ENCODE results near the gene SPIRE1. TPM values are rescaled to one million over a fixed set of nuclear protein-coding genes. Genes with fewer than 3 reads are reported as not detected.

Gene SPIRE1
- total RNA-seq, 1 donor from 2014 or later = 47.0 TPM

- Mint-ChIP-seq H3K9me3 (ENCODE audit: unreplicated experiment) (no peaks in the 10 kb centered on the region), H3K4me3 (ENCODE audit: unreplicated experiment) (no peak overlapping the region), H3K4me1 (ENCODE audit: unreplicated experiment) (no peaks in the 10 kb centered on the region), H3K27me3 (ENCODE audit: unreplicated experiment) (no peaks in the 10 kb centered on the region), H3K27ac (ENCODE audit: unreplicated experiment) (no peak overlapping the region), H3K36me3 (ENCODE audit: unreplicated experiment) (peaks cover 10% of the 10 kb centered on the region)
- DNase-seq (ENCODE audit: extremely low spot score, unreplicated experiment) = no peak
- TF ChIP-seq CTCF (IDR thresholded peaks at IDR 0.05) = no peak
Observed at GRCh38 chr18:12434541-12434929, 223.4 kb downstream of the SPIRE1 start.

- Mint-ChIP-seq H3K36me3 (ENCODE audit: unreplicated experiment) (peaks cover 10% of the 10 kb centered on the region), H3K27ac (ENCODE audit: unreplicated experiment) (no peak overlapping the region), H3K9me3 (ENCODE audit: unreplicated experiment) (no peaks in the 10 kb centered on the region), H3K4me3 (ENCODE audit: unreplicated experiment) (no peak overlapping the region), H3K4me1 (ENCODE audit: unreplicated experiment) (no peaks in the 10 kb centered on the region), H3K27me3 (ENCODE audit: unreplicated experiment) (no peaks in the 10 kb centered on the region)
- no peak for DNase-seq (ENCODE audit: extremely low spot score, unreplicated experiment)
- TF ChIP-seq CTCF (IDR thresholded peaks at IDR 0.05) = no peak
Observed at GRCh38 chr18:12433829-12434540, 223.9 kb downstream of the SPIRE1 start.

- Mint-ChIP-seq H3K9me3 (ENCODE audit: unreplicated experiment) (no peaks in the 10 kb centered on the region), H3K27ac (ENCODE audit: unreplicated experiment) (no peak overlapping the region), H3K4me3 (ENCODE audit: unreplicated experiment) (no peak overlapping the region)
Observed at GRCh38 chr18:12432881-12433280, 225.0 kb downstream of the SPIRE1 start.

GRCh38 chr18:12432196-12432595 is 225.7 kb downstream of the SPIRE1 start:
- Mint-ChIP-seq H3K27me3 (ENCODE audit: unreplicated experiment) (no peaks in the 10 kb centered on the region), H3K4me1 (ENCODE audit: unreplicated experiment) (no peaks in the 10 kb centered on the region), H3K9me3 (ENCODE audit: unreplicated experiment) (no peaks in the 10 kb centered on the region), H3K36me3 (ENCODE audit: unreplicated experiment) (peaks cover 12% of the 10 kb centered on the region), H3K4me3 (ENCODE audit: unreplicated experiment) (no peak overlapping the region), H3K27ac (ENCODE audit: unreplicated experiment) (no peak overlapping the region)
- no peak for DNase-seq (ENCODE audit: extremely low spot score, unreplicated experiment)
- no peak for TF ChIP-seq CTCF (IDR thresholded peaks at IDR 0.05)

More at GRCh38 chr18:12432881-12433280, 225.0 kb downstream of the SPIRE1 start:
- Mint-ChIP-seq H3K36me3 (ENCODE audit: unreplicated experiment) (peaks cover 12% of the 10 kb centered on the region), H3K27me3 (ENCODE audit: unreplicated experiment) (no peaks in the 10 kb centered on the region), H3K4me1 (ENCODE audit: unreplicated experiment) (no peaks in the 10 kb centered on the region)
- no peak for TF ChIP-seq CTCF (IDR thresholded peaks at IDR 0.05)
- DNase-seq (ENCODE audit: extremely low spot score, unreplicated experiment) = no peak

GRCh38 chr18:12431561-12431960 is 226.3 kb downstream of the SPIRE1 start:
- Mint-ChIP-seq H3K27ac (ENCODE audit: unreplicated experiment) (no peak overlapping the region), H3K36me3 (ENCODE audit: unreplicated experiment) (peaks cover 12% of the 10 kb centered on the region), H3K4me3 (ENCODE audit: unreplicated experiment) (no peak overlapping the region), H3K27me3 (ENCODE audit: unreplicated experiment) (no peaks in the 10 kb centered on the region), H3K4me1 (ENCODE audit: unreplicated experiment) (no peaks in the 10 kb centered on the region), H3K9me3 (ENCODE audit: unreplicated experiment) (no peaks in the 10 kb centered on the region)
- TF ChIP-seq CTCF (IDR thresholded peaks at IDR 0.05) = no peak
- DNase-seq (ENCODE audit: extremely low spot score, unreplicated experiment) = no peak

Data from osteocyte (in vitro differentiated cells).